Activated CD8-positive, alpha-beta memory T cell treated with anti-CD3 and anti-CD28 coated beads, Interleukin-2, amount 50 U/mL, for 4 hours (primary cell): Measurements from ENCODE around the gene PACS1.
"Not testable (repeated sequence)": the region's sequence is repeated elsewhere in the genome, so short reads cannot be mapped to it uniquely, and the experiment has no call there.

Experiments
- DNase-seq: peaks from one replicate; pipeline ENCODE4 v3.0.0-alpha.2; 2020

Gene PACS1

DNA sequence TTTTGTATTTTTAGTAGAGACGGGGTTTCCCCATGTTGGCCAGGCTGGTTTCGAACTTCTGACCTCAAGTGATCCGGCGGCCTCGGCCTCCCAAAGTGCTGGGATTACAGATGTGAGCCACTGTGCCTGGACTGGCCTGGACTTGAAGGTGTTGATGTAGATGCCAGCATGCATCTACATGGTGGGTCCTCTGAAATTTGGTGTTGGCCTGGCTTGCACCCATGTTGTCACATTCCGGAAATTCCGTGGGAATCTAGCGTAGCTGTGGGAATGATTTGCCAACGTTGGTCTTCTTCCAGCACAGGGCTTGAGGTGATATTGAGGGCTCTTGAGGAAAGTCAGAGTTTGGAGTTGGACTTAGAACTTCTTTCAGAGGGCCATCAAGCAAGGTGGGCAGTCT is 6.5 kb downstream of the PACS1 start:
- no peak for DNase-seq

DNA sequence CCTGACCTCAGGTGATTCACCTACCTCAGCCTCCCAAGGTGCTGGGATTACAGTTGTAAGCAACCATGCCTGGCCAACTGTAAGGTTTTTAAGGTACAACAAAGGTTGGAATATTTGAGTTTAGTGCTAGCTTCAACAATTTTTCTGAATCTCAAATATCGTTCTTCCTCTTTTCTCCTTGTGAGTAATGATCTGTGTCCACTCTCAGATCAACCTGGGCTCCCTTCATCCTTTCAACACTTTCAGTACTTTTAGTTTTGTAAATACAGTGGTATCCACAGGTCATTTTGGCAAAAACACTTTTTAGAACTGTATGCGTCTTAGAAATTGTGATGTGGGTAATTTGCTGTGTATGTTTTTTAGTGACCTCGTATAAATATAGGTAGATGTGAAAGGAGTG is 7.9 kb downstream of the PACS1 start:
- DNase-seq = no peak

DNA sequence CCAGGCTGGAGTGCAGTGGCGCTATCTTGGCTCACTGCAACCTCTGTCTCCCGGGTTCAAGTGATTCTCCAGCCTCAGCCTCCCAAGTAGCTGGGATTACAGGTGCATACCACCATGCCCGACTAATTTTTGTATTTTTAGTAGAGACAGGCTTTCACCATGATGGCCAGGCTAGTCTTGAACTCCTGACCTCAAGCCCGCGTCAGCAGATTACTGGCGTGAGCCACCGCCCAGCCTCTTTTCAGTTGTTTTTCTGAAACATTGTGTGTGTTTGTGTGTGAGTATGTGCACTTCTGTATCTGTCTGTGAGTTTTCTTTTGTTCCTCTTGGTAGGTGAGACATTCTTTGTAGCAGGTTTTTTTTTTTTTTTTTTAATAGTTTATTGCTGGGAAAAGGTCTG is 8.9 kb downstream of the PACS1 start:
- DNase-seq = not testable (repeated sequence)

DNA sequence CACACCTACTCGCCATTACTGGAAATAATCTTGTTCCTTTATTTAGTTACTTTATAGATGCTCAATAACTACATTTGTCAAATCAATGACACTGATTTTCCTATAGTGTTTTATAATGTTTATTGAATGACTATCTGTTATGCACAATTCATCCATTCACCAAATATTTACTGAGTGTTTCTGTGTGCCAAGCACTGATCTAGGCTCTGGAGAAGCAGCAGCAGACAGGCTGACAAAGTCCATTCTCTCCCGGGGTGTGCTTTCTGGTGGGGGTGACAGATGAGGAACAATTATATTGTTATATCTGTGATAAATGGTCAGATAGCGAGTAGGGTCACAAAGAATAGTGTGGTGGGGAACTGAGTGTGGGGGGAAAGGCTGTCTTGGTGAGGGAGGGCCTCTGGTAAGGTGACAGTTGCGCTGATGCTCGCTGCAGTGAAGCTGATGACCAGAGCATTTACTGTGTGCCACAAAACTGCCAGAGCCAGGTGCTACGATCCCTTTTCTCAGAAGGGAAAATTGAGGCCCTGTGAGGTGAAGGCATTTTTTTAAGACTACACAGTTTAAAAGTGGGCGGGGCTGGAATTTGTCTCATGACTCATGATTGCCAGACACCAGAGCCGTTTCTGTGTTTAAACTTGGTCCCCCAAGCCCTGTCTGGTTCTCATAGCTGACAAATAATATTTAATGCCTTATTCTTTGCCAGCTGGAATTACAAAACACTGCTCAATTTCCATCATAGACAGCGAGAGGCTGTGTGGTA is 10.2 kb downstream of the PACS1 start:
- DNase-seq = peak; percentile 74

DNA sequence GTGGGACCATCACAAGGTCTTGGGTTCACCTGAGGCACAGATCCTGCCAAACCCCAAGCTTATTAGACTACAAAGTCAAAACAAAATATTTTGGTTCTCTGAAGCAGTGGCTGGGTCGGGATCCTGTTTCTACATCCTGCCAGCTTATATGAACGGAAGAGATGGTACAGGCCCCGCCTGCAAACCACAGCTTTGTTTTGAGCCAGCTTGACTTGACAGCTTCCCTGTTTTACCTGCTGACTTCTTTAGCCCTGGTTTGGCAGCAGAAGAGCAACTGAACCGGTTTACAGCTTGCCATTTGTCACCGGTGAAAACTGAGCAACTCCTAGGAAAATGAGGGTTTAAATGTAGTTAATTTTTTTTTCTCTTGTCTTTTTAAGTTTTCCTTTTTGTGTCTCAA is 11.4 kb downstream of the PACS1 start:
- DNase-seq = peak; percentile 65

DNA sequence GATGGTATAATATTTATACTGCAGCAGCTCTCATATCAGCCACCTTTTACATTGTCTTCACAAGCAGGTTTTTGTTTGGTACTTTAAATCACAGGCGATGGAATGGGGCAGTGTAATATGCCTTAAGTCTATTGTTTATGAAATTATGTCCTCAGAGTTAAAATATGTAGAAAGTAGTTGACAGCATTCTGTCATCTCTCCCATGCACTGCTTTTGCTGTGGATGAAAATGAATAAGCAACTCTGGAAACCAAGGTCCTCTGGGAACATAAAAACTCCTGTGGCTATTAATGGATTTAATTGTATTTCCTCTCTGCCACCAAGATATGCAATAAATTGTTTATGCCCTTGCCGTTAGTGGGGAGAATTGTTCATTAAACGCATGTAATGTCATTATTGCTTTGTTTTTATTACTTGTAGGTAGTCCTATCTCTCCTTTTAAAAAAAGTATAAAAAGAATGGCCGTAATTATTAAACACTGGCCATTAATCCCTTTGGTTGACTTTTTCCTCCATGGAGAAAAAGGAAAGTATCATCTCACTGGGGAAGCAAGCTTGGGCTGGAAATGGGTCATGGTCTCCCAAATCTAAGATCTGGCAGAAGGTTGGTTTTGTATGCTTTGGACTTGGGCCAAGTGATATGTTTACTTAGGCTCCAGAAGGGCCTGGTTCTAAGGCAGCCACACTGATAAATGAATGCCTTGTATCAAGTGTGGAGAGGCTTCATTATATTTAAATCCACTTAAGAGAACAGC is 13.1 kb downstream of the PACS1 start:
- no peak for DNase-seq

DNA sequence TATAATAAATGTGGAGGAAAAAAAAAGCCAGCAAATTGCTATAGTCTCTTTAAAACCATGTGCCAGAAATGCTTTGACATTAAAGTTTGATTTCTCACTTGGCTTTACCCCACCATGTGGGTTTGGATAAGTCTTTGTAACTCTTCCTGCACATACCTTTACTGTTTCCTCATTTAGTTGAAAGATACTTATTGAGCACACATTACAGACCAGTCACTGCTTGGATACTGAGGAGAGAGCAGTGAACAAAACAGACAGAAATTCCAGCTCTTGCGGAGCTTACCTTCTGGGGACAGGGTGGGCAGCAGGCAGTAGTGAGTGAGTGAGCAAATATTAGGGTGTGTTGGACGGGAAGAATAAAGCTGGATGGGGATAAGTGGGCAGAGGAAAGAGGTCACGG is 13.7 kb downstream of the PACS1 start:
- DNase-seq = no peak

DNA sequence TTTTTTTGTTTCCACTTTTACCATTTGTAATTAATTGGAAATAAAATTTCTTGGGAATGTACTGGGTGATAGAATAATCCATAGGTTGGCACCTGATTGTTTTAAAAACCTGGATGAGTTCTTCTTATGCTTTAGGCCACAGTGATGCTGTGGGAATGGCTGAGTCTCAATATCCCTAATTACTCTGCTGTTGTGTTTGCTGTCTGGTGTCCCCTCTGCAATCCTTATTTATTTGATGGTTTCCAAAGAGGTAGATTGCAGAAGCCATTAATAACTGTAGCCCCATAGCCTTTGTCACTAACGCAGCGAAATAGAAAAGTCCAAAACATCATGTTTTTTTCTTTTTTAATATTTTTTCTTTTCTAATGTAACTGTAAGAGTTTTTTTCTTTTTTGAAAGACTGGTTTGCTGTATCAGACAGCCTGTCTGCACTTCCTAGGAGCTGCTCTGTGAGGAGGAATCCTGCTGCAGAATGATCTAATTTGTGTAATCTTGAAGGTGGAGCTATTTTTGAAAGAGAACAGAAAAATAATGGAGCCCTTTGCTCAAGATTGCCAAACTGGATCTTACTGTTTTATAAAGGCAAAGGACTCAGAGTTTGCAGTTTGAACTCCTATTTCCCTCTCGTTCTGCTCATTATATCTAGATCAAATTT is 14.9 kb downstream of the PACS1 start:
- DNase-seq = no peak

DNA sequence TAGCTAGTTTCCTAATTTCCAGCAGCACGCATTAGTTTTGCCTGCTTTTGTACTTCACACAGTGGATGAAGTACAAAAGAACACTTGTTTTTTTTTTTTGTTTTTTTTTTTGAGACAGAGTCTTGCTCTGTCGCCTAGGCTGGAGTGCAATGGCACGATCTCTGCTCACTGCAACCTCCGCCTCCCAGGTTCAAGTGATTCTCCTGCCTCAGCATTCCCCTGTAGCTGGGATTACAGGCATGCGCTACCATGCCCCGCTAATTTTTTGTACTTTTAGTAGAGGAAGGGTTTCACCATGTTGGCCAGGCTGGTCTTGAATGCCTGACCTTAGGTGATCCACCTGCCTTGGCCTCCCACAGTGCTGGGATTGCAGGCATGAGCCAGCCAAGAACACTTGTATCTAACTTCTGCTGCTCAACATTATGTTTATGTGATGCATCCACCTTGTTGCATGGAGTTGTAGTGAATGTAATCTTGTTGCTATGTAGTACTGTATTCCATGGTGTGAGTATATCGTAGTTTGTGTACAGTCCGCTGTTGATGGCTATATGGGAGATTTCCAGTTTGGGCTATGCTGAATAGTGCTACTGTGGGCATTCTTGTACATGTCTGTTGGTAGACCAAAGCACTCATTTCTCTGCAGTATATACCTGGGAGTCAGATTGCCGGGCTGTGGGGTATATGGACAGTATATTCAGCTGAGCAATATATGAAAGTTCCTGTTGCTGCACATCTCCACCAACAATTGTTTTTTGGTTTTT is 17.3 kb downstream of the PACS1 start:
- DNase-seq = no peak

DNA sequence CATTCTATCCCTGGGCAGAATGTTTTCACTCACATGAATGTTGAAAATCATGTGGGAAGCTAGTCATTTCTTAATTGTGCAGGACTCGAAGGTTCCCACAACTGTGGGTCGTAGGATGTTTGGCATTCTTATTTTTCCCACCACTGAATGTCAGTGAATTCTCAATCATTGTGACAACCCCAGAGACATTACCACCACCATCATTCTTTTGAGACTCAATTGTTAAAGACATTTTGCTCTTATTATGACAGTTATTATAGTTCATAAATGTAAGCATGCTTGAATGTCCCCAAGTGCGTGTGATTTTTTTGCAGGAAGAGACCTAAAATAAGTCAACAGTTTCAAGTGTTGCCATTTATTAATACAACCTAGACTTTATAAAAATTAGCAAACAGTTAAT is 19.0 kb downstream of the PACS1 start:
- DNase-seq = no peak

DNA sequence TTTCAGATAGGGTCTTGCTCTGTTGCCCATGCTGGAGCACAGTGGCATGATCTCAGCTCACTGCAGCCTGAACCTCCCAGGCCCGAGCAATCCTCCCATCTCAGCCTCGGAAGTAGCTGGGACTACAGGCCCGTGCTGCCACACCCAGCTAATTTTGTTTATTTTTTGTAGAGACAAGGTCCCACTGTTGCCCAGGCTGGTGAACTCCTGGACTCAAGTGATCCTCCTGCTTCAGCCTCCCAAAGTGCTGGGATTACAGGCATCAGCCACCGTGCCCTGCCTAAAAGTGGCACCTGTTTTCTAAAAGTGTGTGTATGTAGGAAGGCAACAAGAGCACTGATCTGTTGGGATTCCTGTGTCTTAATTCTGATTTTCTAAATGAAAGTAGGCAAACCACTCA is 20.2 kb downstream of the PACS1 start:
- no peak for DNase-seq

DNA sequence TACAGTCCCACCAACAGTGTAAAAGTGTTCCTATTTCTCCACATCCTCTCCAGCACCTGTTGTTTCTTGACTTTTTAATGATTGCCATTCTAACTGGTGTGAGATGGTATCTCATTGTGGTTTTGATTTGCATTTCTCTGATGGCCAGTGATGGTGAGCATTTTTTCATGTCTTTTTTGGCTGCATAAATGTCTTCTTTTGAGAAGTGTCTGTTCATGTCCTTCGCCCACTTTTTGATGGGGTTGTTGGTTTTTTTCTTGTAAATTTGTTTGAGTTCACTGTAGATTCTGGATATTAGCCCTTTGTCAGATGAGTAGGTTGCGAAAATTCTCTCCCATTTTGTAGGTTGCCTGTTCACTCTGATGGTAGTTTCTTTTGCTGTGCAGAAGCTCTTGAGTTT is 22.1 kb downstream of the PACS1 start:
- not testable (repeated sequence) for DNase-seq

DNA sequence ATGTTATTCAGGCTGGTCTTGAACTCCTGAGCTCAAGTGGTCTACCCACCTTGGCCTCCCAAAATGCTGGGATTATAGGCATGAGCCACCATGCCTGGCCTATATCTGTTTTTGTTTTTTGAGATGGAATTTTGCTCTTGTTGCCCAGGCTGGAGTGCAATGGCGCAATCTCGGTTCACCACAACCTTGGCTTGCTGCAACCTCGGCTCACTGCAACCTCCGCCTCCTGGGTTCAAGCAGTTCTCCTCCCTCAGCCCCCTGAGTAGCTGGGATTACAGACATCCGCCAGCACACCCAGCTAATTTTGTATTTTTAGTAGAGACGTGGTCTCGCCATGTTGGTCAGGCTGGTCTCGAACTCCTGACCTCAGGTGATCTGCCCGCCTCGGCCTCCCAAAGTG is 29.7 kb downstream of the PACS1 start:
- not testable (repeated sequence) for DNase-seq

DNA sequence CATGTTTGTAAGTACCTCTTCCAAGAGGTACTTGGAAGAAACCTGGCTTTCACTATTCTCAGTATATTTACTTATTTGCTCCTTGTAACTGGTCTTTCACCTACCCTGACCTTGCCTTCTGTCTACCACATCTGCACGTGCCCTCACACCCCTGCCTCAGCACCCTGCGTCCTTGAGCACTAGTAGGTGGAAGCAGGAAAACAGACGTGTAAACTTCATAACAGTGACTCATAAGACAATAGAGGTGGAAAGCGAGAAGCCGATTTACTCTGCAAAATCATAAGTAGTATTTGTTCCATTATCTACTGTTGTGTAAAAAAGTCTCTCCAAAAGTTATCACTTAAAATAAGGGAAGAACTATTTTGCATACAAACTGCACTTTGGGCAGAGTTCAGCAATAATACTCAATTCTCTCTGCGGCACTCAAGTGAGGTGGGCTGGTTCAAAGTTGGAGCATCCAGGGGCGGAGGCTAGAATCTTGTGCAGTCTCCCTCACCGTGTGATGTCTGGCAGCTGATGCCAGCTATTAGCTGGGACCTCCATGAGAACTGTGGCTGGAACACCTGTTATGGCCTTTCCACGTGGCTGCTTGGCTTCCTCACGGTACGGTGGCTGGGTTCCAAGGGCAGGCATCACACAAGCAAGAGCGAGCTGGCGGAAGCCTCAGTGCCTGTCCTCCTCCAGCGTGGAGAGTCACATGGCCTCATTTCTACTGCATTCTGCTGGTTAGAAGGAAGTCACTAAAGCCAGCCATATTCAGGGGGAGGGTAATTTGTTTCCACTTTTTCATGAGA is 30.4 kb downstream of the PACS1 start:
- DNase-seq = peak; percentile 48

DNA sequence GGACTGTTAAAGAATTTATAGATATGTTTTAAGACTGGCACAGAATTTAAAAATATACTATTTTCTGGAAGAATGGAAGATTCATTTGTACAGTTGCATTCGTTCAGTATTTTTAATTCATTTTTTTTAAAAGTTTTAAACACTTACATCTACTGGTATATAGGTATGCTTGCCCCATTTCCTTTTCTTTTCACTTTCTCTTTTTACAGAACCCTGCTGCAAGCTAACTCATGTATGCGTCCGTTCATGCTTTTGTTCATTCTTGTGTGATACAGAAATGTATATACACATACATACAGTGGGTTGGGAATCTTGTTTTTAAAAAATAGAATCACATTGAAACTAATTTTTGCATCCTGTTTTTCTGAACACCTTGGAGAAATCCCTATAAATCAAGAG is 31.0 kb downstream of the PACS1 start:
- DNase-seq = no peak

DNA sequence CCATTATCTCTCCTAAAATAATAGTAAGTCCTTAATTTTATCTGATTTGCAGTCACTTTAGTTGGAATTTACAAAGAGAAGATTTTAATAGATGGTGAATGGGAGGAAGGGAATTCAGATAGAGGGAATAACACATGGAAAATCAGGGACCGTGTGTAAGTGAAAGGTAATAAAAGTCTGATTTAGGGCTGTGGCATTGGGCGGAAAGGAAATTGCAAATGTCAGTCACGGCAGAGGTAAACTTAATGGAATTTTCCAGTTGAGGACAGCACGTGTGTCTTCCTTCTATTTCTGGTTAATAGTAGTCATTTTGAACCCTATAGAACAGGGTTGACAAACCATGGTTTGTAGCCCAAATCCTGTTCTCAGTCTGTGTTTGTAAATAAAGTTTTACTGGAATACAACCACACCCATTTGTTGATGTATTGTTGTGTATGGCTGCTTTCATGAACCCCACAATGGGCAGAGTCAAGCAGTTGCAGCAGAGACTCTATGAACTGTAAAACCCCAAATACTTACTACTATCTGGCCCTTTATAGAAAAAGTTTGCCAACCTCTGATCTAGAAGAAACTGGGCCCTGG is 34.1 kb downstream of the PACS1 start:
- no peak for DNase-seq

DNA sequence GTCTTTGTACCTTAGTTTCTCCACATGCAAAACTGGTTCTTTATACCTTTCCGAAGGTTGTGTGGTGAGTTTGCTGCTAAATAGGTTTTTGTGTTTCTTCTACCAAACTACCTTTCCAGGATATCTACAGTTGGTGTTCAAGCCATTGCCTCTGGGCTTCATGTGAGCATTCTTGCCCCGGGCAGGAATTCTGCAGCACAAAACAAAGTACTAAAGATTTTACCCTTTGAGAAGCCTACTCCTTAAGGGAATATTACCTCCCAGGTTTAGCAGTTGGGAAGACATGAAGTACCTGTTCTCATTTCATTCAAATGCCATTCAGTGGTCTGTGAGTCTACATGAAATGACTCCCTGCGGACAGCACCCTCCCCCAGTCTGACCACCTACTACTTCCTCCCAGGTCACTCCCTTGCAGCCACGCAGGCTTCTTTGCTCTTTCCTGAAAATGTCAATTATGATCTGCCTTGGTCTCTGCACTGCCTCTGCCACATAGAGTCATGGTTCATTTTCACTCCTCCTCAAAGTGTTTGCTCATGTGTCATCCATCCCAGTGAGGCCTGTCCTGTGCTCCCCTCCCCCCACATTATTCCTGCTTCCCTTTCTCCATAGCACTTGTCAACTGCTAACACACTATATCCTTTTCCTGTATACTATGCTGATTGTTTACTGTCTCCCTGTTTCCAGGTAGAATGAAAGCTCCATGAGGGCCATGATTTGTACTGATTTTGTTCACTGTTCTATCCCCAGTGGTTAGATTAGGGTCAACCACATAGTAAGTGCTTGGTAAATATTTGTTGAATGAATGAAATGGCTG is 36.9 kb downstream of the PACS1 start:
- no peak for DNase-seq

DNA sequence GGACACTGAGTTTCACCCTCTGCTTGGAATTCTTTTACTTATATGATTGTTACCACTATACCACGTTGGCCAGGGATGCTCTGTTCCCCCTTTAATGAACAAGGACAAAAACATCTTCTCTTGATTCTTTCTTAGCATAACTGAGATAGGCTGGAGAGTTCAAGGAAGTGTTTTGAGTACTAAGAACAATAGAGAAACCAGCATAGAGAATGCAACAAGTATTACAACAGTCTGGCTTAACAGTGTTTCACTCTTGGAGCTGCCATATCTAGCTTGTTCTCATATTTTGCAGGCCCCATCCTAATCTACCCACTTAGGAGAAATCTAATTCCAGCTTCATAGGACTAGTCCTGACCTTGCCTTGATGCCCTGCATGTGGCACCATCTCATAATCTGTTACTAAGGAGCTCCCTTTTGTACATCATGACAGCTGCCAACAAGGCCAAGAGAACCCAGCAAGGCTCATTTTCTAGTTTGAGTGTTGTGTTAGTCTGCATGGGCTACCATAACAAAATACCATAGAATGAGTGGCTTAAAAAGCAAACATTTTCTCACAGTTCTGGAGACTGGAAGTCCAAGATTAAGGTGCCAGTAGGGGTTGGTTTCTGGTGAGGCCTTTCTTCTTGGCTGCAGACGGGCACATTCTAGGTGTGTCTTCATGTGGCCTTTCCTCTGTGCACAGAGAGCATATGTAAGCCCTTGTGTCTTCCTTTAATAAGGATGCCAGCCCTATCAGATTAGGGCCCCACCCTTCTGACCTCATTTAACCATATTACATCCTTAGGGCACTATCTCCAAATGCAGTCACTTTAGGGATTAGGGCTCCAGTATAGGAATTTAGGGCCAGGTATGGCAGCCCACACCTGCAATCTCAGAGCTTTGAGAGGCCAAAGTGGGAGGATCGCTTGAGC is 37.8 kb downstream of the PACS1 start:
- no peak for DNase-seq

DNA sequence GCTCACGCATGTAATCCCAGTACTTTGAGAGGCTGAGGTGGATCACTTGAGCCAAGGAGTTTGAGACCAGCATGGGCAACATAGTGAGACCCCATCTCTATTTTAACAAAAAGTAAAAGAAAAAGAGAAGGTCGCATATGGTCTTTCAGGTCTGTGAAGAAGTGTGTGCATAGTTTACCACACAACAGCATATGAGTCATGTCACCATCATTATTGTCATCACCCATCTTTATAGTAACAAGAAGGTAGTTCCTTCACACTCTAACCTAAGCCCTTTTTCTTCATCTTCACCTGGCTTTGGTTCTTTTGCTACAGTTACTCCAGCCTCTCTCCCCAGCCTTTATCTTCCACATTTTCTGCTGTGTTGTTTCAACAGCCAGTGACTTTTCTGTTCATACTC is 39.2 kb downstream of the PACS1 start:
- no peak for DNase-seq

DNA sequence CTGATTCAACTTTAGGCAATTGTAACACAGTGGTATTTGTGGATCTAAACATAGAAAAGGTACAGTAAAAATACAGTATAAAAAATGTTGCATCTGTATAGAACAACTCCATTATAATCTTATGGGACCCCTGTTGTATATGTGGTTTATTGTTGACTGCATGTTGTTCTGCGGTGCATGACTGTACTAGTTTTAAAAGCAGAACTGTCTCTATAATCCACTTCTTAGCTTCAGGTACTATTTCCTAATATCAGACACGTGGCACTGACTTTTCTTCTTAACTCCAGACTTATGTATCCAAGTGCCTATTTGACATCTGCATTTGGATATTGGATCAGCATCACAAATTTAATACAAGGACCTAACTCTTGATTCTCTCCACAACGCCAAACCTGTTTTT is 41.1 kb downstream of the PACS1 start:
- no peak for DNase-seq
